GM23338 (cell line): Measurements from ENCODE around the gene PRTN3.

Source experiments
- CTCF ChIP-seq, 2 experiments: fragments of 200-600 bp in 1 of 2; sonication (generic) in 1 of 2; conservative IDR thresholded peaks; 2 replicates each; pipeline versions ENCODE4 v1.5.1 to v1.6.1; 2016 to 2017; ENCODE audit warnings: antibody characterized with exemption in 2 of 2, low read depth in 2 of 2, mild to moderate bottlenecking in 2 of 2, moderate library complexity in 1 of 2
- NANOG ChIP-seq: IDR thresholded peaks from 2 replicates; pipeline ENCODE4 v1.6.1; 2016; ENCODE audit warnings: antibody characterized with exemption, borderline replicate concordance
- POLR2AphosphoS5 ChIP-seq: IDR thresholded peaks from 2 replicates; pipeline ENCODE4 v1.6.1; 2016; ENCODE audit warnings: antibody characterized with exemption, low read depth
- ZNF462 ChIP-seq: fragments of 250-450 bp; sonication (Bioruptor Pico); IDR thresholded peaks from 2 replicates; pipeline ENCODE4 v1.5.0; 2020; ENCODE audit warnings: mild to moderate bottlenecking, moderate library complexity

DNA sequence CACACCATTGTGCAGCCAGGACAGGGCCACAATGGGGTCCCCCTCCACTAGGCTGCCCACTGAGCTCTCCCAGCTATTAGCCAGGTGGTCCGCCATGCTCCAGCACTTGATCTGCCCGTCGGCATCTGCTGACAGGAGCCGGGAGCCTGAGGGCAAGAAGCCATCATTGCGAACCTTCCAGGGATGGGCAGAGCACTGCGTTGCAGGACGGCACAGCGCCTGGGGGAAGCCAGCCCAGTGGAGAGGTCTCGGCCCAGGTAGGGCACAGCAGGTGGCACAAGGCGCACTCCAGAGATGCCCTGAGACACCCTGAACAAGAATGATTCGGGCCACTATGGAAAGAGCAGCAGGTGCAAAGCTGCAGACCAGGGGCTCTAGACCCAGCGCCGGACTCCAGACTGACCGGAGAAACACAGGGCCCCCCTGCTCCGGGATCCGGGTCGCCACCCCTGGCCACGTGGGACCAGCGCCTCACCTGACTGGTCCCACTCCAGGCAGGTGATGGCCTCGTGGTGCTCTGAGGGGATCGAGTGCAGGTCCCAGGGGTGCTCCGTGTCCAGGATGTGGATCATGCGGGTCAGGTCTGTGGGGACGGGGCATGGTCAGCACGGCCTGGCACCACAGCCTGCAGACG, 49.0 kb downstream of the PRTN3 start:
- TF ChIP-seq POLR2AphosphoS5 (no peak), CTCF (conservative IDR thresholded peaks at IDR 0.05; ENCODE audit: low read depth in 2 of 2) (no peak), ZNF462 (CRISPR knock-in tag) (no peak), NANOG (no peak)
